Measurements from ENCODE around the gene RPL28. TPM values are rescaled to one million over a fixed set of nuclear protein-coding genes. Genes with fewer than 3 reads are reported as not detected.

Gene RPL28
- 122 and 150 TPM in 2 replicates for total RNA-seq (2013; cell fraction: nucleolus; rRNA removed)
- 717 and 1,079 TPM in 2 replicates for total RNA-seq (2014; rRNA removed)
- 1,192 and 1,229 TPM in 2 replicates for total RNA-seq (2014; rRNA removed; fragmentation: Illumina TruSeq; extraction: Trizol)
- 3,542 and 3,611 TPM in 2 replicates for total RNA-seq (2021)
- 6,930 TPM for polyA plus RNA-seq (2011; ENCODE audit: low read depth)
- polyA plus RNA-seq (2011; rRNA removed): 139 and 260 TPM in 2 replicates
- polyA plus RNA-seq (2011; cell fraction: cytosol; rRNA removed): 910 and 1,341 TPM in 2 replicates
- 487 and 492 TPM in 2 replicates for polyA plus RNA-seq (2011; cell fraction: nucleus; rRNA removed)
- 4,260 and 4,399 TPM in 2 replicates for polyA plus RNA-seq (2012)
- polyA plus RNA-seq (2014; fragmentation: Illumina TruSeq; extraction: Trizol): 225 and 1,758 TPM in 2 replicates
- 100 to 1,000 TPM; 290 to 479 TPM for polyA plus RNA-seq (2014; fragmentation: Nextera tagmentation; extraction: Ambion mirVana)
- polyA plus RNA-seq (2014; rRNA removed): 1,272 and 1,578 TPM in 2 replicates
- 100 to 1,000 TPM; 692 to 703 TPM for polyA plus RNA-seq (2016; fragmentation: Nextera tagmentation; extraction: Ambion mirVana)
- 272 and 502 TPM in 2 replicates for polyA minus RNA-seq (2011; rRNA and poly(A)+ RNA removed)
- 1,150 and 1,184 TPM in 2 replicates for polyA minus RNA-seq (2011; cell fraction: cytosol; rRNA and poly(A)+ RNA removed)
- 130 and 178 TPM in 2 replicates for polyA minus RNA-seq (2011; cell fraction: nucleus; rRNA and poly(A)+ RNA removed)
- percentile 98 among the genes with signal in this experiment for Bru-seq, nascent RNA
- percentile 97 among the genes with signal in this experiment for BruChase-seq, experiment 1, labeled RNA remaining after a 6-hour chase
- BruChase-seq, experiment 2, labeled RNA remaining after a 2-hour chase: percentile 95 among the genes with signal in this experiment
- long read RNA-seq, experiment 1, full-length matches to known transcripts: 846 of 864 reads
- long read RNA-seq, experiment 1, partial matches to known transcripts: 0 of 864 reads
- long read RNA-seq, experiment 1, other reads (novel, unspliced or antisense): 18 of 864 reads
- long read RNA-seq, experiment 2, full-length matches to known transcripts: 1,178 of 1,199 reads
- long read RNA-seq, experiment 2, partial matches to known transcripts: 7 of 1,199 reads
- long read RNA-seq, experiment 2, other reads (novel, unspliced or antisense): 14 of 1,199 reads

DNA sequence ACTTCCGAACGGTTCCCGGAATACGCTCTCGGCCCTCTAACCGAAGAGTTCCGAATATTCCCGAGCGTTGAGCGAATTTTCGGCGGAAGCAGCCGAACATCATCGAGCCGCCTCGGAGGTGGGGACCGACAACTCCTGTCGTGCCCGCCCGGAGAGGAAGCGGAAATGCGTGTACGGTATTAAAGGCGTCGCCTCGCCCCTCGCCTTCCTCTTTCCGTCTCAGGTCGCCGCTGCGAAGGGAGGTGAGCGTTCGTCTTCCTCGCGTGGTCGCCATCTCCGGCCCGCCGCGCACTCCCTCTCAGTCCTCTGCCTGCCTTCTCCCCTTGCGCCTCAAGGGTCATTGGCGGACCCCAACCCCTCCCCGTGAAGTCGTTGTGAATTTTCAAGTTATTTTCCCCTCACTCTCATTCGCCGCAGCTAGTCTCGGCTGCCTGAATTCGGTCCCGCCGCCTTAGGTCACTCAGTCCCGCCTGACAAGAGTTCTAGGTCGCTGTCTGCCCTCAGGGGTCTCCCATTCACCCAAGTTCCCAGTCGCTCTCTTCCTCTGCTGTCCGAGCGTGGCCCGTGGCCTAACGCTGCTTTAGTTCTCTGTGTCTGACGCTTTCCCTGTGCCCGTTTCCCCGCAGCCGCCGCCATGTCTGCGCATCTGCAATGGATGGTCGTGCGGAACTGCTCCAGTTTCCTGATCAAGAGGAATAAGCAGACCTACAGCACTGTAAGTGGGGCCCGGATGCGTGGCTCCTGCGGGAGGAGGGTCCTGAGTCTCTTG, at the start of gene RPL28:
TSS of gene RPL28 (plus strand) at position 209 of the 769 bp plus-strand sequence. CDS start at position 635, 426 bp downstream.
- SMC1A ChIA-PET (ENCODE audit: uncharacterized antibody, unreplicated experiment): no interaction called here
- no peak for FAIRE-seq
- no peak; the same call in 1 of the 2 replicates for TF ChIP-seq MTA3 (IDR thresholded peaks at IDR 0.05; ENCODE audit: borderline replicate concordance, low read length)
- TF ChIP-seq ZBED1 (IDR thresholded peaks at IDR 0.05; ENCODE audit: borderline replicate concordance): peak; percentile 90; the same call in 1 of the 2 replicates
- TF ChIP-seq BRCA1 (IDR thresholded peaks at IDR 0.05; ENCODE audit: low read depth, low read length): no peak
- TF ChIP-seq POLR2A (IDR thresholded peaks at IDR 0.05; ENCODE audit: low read depth, low read length): peak; percentile 100
- TF ChIP-seq ATF7 (IDR thresholded peaks at IDR 0.05; ENCODE audit: low read depth): no peak
- TF ChIP-seq SRF (IDR thresholded peaks at IDR 0.05; ENCODE audit: low read depth in 2 of 2, low read length in 2 of 2): 0 out of 4 replicates have a peak, but pooled peaks of 1 of the 2 experiments have one; percentile 44
- no peak for TF ChIP-seq EP300 (IDR thresholded peaks at IDR 0.05; ENCODE audit: borderline replicate concordance in 1 of 2, control insufficient read depth in 1 of 2, low read depth in 2 of 2, low read length in 2 of 2)
- no peak for TF ChIP-seq PAX8 (IDR thresholded peaks at IDR 0.05)
- no peak for TF ChIP-seq YBX1 (IDR thresholded peaks at IDR 0.05)
- peak; percentile 90; the same call in 1 of the 2 replicates for TF ChIP-seq CBFB (IDR thresholded peaks at IDR 0.05; ENCODE audit: low read depth)
- TF ChIP-seq, protein P1, sequence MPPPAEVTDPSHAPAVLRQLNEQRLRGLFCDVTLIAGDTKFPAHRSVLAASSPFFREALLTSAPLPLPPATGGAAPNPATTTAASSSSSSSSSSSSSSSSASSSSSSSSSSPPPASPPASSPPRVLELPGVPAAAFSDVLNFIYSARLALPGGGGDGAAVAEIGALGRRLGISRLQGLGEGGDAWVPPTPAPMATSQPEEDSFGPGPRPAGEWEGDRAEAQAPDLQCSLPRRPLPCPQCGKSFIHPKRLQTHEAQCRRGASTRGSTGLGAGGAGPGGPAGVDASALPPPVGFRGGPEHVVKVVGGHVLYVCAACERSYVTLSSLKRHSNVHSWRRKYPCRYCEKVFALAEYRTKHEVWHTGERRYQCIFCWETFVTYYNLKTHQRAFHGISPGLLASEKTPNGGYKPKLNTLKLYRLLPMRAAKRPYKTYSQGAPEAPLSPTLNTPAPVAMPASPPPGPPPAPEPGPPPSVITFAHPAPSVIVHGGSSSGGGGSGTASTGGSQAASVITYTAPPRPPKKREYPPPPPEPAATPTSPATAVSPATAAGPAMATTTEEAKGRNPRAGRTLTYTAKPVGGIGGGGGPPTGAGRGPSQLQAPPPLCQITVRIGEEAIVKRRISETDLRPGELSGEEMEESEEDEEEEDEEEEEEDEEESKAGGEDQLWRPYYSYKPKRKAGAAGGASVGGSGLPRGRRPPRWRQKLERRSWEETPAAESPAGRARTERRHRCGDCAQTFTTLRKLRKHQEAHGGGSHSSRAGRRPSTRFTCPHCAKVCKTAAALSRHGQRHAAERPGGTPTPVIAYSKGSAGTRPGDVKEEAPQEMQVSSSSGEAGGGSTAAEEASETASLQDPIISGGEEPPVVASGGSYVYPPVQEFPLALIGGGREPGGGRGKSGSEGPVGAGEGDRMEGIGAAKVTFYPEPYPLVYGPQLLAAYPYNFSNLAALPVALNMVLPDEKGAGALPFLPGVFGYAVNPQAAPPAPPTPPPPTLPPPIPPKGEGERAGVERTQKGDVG (CRISPR knock-in tag; IDR thresholded peaks at IDR 0.05): no peak
- TF ChIP-seq, protein P2, sequence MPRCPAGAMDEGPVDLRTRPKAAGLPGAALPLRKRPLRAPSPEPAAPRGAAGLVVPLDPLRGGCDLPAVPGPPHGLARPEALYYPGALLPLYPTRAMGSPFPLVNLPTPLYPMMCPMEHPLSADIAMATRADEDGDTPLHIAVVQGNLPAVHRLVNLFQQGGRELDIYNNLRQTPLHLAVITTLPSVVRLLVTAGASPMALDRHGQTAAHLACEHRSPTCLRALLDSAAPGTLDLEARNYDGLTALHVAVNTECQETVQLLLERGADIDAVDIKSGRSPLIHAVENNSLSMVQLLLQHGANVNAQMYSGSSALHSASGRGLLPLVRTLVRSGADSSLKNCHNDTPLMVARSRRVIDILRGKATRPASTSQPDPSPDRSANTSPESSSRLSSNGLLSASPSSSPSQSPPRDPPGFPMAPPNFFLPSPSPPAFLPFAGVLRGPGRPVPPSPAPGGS (IDR thresholded peaks at IDR 0.05; ENCODE audit: borderline replicate concordance, insufficient read depth, low read depth, low read length, poor library complexity, severe bottlenecking): peak; percentile 69
- TF ChIP-seq TARDBP (IDR thresholded peaks at IDR 0.05; ENCODE audit: borderline replicate concordance): no peak
- TF ChIP-seq HCFC1 (IDR thresholded peaks at IDR 0.05; ENCODE audit: low read length): peak; percentile 67
- TF ChIP-seq NFIC (IDR thresholded peaks at IDR 0.05; ENCODE audit: low read depth, low read length): no peak

More for the DNA sequence above, at the start of gene RPL28:
- ChIA-PET CTCF (no interaction called here), RAD21 (ENCODE audit: unreplicated experiment) (interaction anchor here (1.0 kb wide), 1 partner anchor 21 kb away, joined by 5 read pairs; no protein-coding TSS in a partner anchor), POLR2A (interaction anchor here (1.1 to 1.3 kb wide), 2 partner anchors 19 to 21 kb away, joined by 4 to 6 read pairs; partner anchors contain the start of gene UBE2S)
- no peaks in the 10 kb centered on the region for H3K27me3 ChIP-seq (replicated peaks in 1 of 2; ENCODE audit: control insufficient read depth in 2 of 2, insufficient read depth in 2 of 2, low read length in 1 of 2)
- peak; percentile 80 for ATAC-seq
- peak; percentile 93 for DNase-seq (ENCODE audit: low read depth, low spot score)
- peak within 1 kb of the TSS; percentile 95 for H3K4me2 ChIP-seq (ENCODE audit: control insufficient read depth, insufficient read depth)
- in situ Hi-C loops (cut with MboI) (no loop called here), intact Hi-C loops (cut with micrococcal nuclease; ENCODE audit: unreplicated experiment) (loop anchor here (10.0 kb wide), 2 partner anchors 131 to 771 kb away; partner anchors contain the start of gene PPP6R1)
- TSS peak; percentile 85 for BruUV-seq (replicated peaks)
- H3K79me2 ChIP-seq (ENCODE audit: control insufficient read depth, insufficient read depth, low read length): peaks cover 39% of the 10 kb centered on the region
- 1% methylated on average over 67 of the region's 68 CpGs for WGBS (ENCODE audit: insufficient coverage, insufficient replicate concordance, low lambda C conversion rate, missing lambda C conversion rate)
- H3K9ac ChIP-seq (ENCODE audit: control insufficient read depth, insufficient read depth, low read length): peak within 1 kb of the TSS; percentile 98
- no peaks in the 10 kb centered on the region for H3K9me3 ChIP-seq (replicated peaks; ENCODE audit: control insufficient read depth, insufficient read depth, low read length)
- H3K36me3 ChIP-seq (ENCODE audit: control insufficient read depth in 2 of 2, insufficient read depth in 2 of 2, low read length in 1 of 2): peaks cover 16 to 23% of the 10 kb centered on the region in 2 experiments; a peak in 3 of 4 replicates
- H2AFZ ChIP-seq (ENCODE audit: control insufficient read depth, low read depth, low read length): peak within 1 kb of the TSS; percentile 94
- H3K4me3 ChIP-seq: peak within 1 kb of the TSS; percentile 94
- peaks cover 28% of the 10 kb centered on the region for H3K4me1 ChIP-seq (ENCODE audit: control insufficient read depth, insufficient read depth, low read length)
- H4K20me1 ChIP-seq (ENCODE audit: control insufficient read depth, insufficient read depth): peaks cover 11% of the 10 kb centered on the region
- H3K27ac ChIP-seq (ENCODE audit: control insufficient read depth, insufficient read depth): peak within 1 kb of the TSS; percentile 90
